Kidney (tissue), 14 donors: Measurements from ENCODE around the gene CNN1. TPM values are rescaled to one million over a fixed set of nuclear protein-coding genes. Genes with fewer than 3 reads are reported as not detected.
A peak's percentile ranks its signal among the peaks of the same experiment; 100 is the strongest.

Experiments
- DNase-seq, 5 donors: peaks; one replicate each; pipeline ENCODE4 v3.0.0-alpha.2; 2013 to 2020
- FAIRE-seq: peaks from 2 replicates; lab custom pipeline; 2012; peaks lifted over from hg19 to GRCh38; lab: Jason Lieb, UNC
- H3K27ac ChIP-seq, 2 donors: one replicate each; pipeline ENCODE4 v1.7.0; 2013; ENCODE audit warnings: low read depth in 2 of 2, low read length in 2 of 2, inconsistent platforms in 1 of 2
- H3K27me3 ChIP-seq: one replicate; pipeline ENCODE4 v1.7.1; 2013; ENCODE audit warnings: low read length, inconsistent platforms; ENCODE audit not compliant: control insufficient read depth, insufficient read depth
- H3K36me3 ChIP-seq, 3 donors: one replicate each; pipeline versions ENCODE4 v1.7.0 to v1.7.1; 2013; ENCODE audit warnings: low read length in 3 of 3, control low read depth in 1 of 3, inconsistent platforms in 1 of 3; ENCODE audit not compliant: insufficient read depth in 3 of 3, control insufficient read depth in 2 of 3
- H3K4me1 ChIP-seq, 3 donors: one replicate each; pipeline versions ENCODE4 v1.7.0 to v1.7.1; 2013; ENCODE audit warnings: low read length in 3 of 3, inconsistent platforms in 1 of 3, low read depth in 1 of 3; ENCODE audit not compliant: control insufficient read depth in 2 of 3, insufficient read depth in 2 of 3
- H3K4me3 ChIP-seq, 3 donors: one replicate each; pipeline versions ENCODE4 v1.7.0 to v1.8.1; 2013; ENCODE audit warnings: low read length in 3 of 3, control low read depth in 1 of 3, inconsistent platforms in 1 of 3
- H3K9ac ChIP-seq, 3 donors: one replicate each; pipeline versions ENCODE4 v1.7.0 to v1.7.1; 2013; ENCODE audit warnings: low read length in 3 of 3, control low read depth in 1 of 3, inconsistent platforms in 1 of 3
- H3K9me3 ChIP-seq, 3 donors: one replicate each; pipeline versions ENCODE4 v1.7.0 to v1.7.1; 2013; ENCODE audit warnings: low read length in 3 of 3, control low read depth in 1 of 3, inconsistent platforms in 1 of 3; ENCODE audit not compliant: control insufficient read depth in 2 of 3, insufficient read depth in 1 of 3
- CTCF ChIP-seq: IDR thresholded peaks from 3 replicates; pipeline ENCODE4 v1.5.1; 2012; ENCODE audit warnings: mild to moderate bottlenecking, moderate library complexity, borderline replicate concordance; ENCODE audit not compliant: insufficient read depth; ENCODE audit errors: extremely low read depth
- intact Hi-C: fragments of 100-400 bp; cut with DNase I; formaldehyde crosslinking; loops from one replicate; pipeline ENCODE4 v1.11.1; 2022
- polyA plus RNA-seq: library from polyadenylated mRNA; stranded (reverse); fragments of 350-450 nt; fragmentation: Illumina TruSeq; extraction: RNeasy Lipid Tissue Mini Kit (QIAGEN cat#74804); gene quantifications from one replicate; pipeline ENCODE4 v1.2.3, GENCODE V29; 2014; ENCODE audit warnings: low read depth, low replicate concordance; ENCODE audit not compliant: insufficient read depth
- total RNA-seq: library from RNA; stranded (reverse); fragmentation: NEBNext Ultra II Directional; extraction: Animal tissue kit (Norgen Biotek cat#: 25700); gene quantifications from one replicate; pipeline ENCODE4 v1.2.1, GENCODE V29; 2021
- donor health status: control.
- donor health status: control.
- donor health status: control.
- donor health status: control.
- donor health status: control.
- donor health status: DM: yes; HTN: yes; CAD: no.
- donor health status: Normal renal cell carcinoma (clear cell type).

Gene CNN1
- total and polyA plus RNA-seq, 2 donors from 2014 or later: 42.2 to 47.8 TPM

- Histone ChIP-seq H3K27me3 (no peaks in the 10 kb centered on the region), H3K36me3 (peaks cover 0 to 3% (median 0%) of the 10 kb centered on the region in 3 donors), H3K4me1 (no peaks in the 10 kb centered on the region), H3K9me3 (no peaks in the 10 kb centered on the region), H3K9ac (no peak overlapping the region), H3K4me3 (no peak overlapping the region), H3K27ac (no peak overlapping the region)
- intact Hi-C loops: no loop called here
- TF ChIP-seq CTCF: no peak
- DNase-seq: no peak
- FAIRE-seq: no peak
Measured at GRCh38 chr19:11499220-11499726, 39.4 kb upstream of the CNN1 start.

GRCh38 chr19:11499890-11500420 lies 38.7 kb upstream of the CNN1 start:
- Histone ChIP-seq H3K27me3 (no peaks in the 10 kb centered on the region), H3K4me3 (no peak overlapping the region), H3K9me3 (no peaks in the 10 kb centered on the region), H3K4me1 (peaks cover 0 to 4% (median 0%) of the 10 kb centered on the region in 3 donors), H3K36me3 (peaks cover 0 to 3% (median 0%) of the 10 kb centered on the region in 3 donors), H3K27ac (no peak overlapping the region), H3K9ac (no peak overlapping the region)
- no peak for TF ChIP-seq CTCF
- intact Hi-C loops: no loop called here
- FAIRE-seq (no peak), DNase-seq (no peak)

GRCh38 chr19:11504502-11505031 lies 34.1 kb upstream of the CNN1 start:
- Histone ChIP-seq H3K9me3 (no peaks in the 10 kb centered on the region), H3K4me3 (peak overlapping the region; percentile 16 to 77 (median 41)), H3K27ac (peak overlapping the region in 1 of 2 donors; percentile 97), H3K27me3 (no peaks in the 10 kb centered on the region), H3K9ac (peak overlapping the region in 1 of 3 donors; percentile 51), H3K36me3 (no peaks in the 10 kb centered on the region), H3K4me1 (peaks cover 0 to 9% (median 0%) of the 10 kb centered on the region in 3 donors)
- TF ChIP-seq CTCF: no peak
- intact Hi-C loops: no loop called here
- FAIRE-seq (no peak), DNase-seq (no peak)
